Glutamatergic neuron (in vitro differentiated cells): ENCODE data around the gene ANXA7. TPM values are rescaled to one million over a fixed set of nuclear protein-coding genes. Genes with fewer than 3 reads are reported as not detected.

Experiments used
- DNase-seq: peaks from one replicate; pipeline ENCODE4 v3.0.0; 2022
- H3K27ac Mint-ChIP-seq: one replicate; pipeline ENCODE4 v1.8.0; 2020; ENCODE audit warnings: mild to moderate bottlenecking, mixed read lengths, inconsistent platforms; ENCODE audit not compliant: unreplicated experiment
- H3K27me3 Mint-ChIP-seq: one replicate; pipeline ENCODE4 v1.8.0; 2020; ENCODE audit warnings: mild to moderate bottlenecking, moderate library complexity, mixed read lengths, inconsistent platforms; ENCODE audit not compliant: unreplicated experiment
- H3K36me3 Mint-ChIP-seq: one replicate; pipeline ENCODE4 v1.8.0; 2020; ENCODE audit warnings: mild to moderate bottlenecking, mixed read lengths, inconsistent platforms; ENCODE audit not compliant: unreplicated experiment
- H3K4me1 Mint-ChIP-seq: one replicate; pipeline ENCODE4 v1.8.0; 2020; ENCODE audit warnings: mild to moderate bottlenecking, low read depth, mixed read lengths, inconsistent platforms; ENCODE audit not compliant: unreplicated experiment
- H3K4me3 Mint-ChIP-seq: one replicate; pipeline ENCODE4 v1.8.0; 2020; ENCODE audit warnings: mild to moderate bottlenecking, mixed read lengths, inconsistent platforms; ENCODE audit not compliant: unreplicated experiment
- H3K9me3 Mint-ChIP-seq: one replicate; pipeline ENCODE4 v1.8.0; 2020; ENCODE audit warnings: mild to moderate bottlenecking, moderate library complexity, mixed read lengths, inconsistent platforms; ENCODE audit not compliant: unreplicated experiment
- total RNA-seq: library from RNA; stranded (reverse); fragmentation: NEBNext Ultra II Directional; extraction: Animal tissue kit (Norgen Biotek cat#: 25700); gene quantifications from one replicate; pipeline ENCODE4 v1.2.1, GENCODE V29; 2021; ENCODE audit not compliant: unreplicated experiment
- TF ChIP-seq, protein P1 (sequence below): fragments of 200-600 bp; sonication (generic); IDR thresholded peaks from one replicate; pipeline ENCODE4 v1.5.0; 2021; ENCODE audit not compliant: partially characterized antibody, unreplicated experiment

The ANXA7 gene
- total RNA-seq, 1 donor from 2014 or later, result 35.9 TPM

DNA sequence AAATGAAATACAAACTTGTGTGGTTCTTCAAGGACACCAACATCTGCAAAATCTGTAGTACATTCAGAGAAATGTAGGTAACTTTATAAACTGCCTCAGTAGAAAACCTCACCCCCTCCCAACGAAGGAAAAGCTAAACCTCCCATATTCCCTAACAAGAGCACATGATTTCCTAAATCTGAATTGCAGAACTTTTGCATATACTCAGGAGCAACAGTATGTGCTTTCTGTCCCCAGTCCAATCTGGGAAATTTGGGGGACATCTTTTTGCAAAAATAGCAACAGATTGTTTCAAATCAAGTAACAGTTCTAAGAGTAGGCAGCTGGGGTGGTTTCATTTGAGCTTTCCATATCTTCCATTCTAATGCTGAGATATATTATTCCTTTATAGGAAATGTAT is 35.3 kb upstream of the ANXA7 start:
- no peaks in the 10 kb centered on the region for H3K36me3 Mint-ChIP-seq
- TF ChIP-seq, protein P1, sequence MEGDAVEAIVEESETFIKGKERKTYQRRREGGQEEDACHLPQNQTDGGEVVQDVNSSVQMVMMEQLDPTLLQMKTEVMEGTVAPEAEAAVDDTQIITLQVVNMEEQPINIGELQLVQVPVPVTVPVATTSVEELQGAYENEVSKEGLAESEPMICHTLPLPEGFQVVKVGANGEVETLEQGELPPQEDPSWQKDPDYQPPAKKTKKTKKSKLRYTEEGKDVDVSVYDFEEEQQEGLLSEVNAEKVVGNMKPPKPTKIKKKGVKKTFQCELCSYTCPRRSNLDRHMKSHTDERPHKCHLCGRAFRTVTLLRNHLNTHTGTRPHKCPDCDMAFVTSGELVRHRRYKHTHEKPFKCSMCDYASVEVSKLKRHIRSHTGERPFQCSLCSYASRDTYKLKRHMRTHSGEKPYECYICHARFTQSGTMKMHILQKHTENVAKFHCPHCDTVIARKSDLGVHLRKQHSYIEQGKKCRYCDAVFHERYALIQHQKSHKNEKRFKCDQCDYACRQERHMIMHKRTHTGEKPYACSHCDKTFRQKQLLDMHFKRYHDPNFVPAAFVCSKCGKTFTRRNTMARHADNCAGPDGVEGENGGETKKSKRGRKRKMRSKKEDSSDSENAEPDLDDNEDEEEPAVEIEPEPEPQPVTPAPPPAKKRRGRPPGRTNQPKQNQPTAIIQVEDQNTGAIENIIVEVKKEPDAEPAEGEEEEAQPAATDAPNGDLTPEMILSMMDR, result no peak
- no peaks in the 10 kb centered on the region for H3K27me3 Mint-ChIP-seq
- H3K4me3 Mint-ChIP-seq, result no peak overlapping the region
- no peak overlapping the region for H3K27ac Mint-ChIP-seq
- H3K9me3 Mint-ChIP-seq, result no peaks in the 10 kb centered on the region
- no peaks in the 10 kb centered on the region for H3K4me1 Mint-ChIP-seq
- no peak for DNase-seq

DNA sequence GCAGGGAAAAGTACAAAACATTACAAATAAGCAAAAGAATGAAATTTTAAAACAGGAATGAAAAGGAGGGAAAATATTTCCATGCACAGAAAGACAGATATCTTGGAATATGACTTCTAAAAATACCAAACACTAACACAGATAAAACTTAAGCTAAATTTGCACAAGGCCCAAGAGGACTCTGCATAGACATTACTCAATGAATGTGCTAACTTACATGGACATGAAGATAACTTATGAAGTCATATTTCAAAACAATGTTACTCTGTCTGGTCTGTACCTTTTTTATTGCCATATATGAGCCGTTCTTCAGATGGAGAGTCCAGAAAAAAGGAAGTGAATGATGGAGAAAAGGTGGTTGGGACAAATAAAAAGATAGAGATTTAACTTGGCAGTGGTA is 34.5 kb upstream of the ANXA7 start:
- no peaks in the 10 kb centered on the region for H3K4me1 Mint-ChIP-seq
- no peak overlapping the region for H3K27ac Mint-ChIP-seq
- H3K27me3 Mint-ChIP-seq, result no peaks in the 10 kb centered on the region
- no peak overlapping the region for H3K4me3 Mint-ChIP-seq
- no peaks in the 10 kb centered on the region for H3K36me3 Mint-ChIP-seq
- no peaks in the 10 kb centered on the region for H3K9me3 Mint-ChIP-seq
- DNase-seq, result no peak
- TF ChIP-seq, protein P1, result no peak

DNA sequence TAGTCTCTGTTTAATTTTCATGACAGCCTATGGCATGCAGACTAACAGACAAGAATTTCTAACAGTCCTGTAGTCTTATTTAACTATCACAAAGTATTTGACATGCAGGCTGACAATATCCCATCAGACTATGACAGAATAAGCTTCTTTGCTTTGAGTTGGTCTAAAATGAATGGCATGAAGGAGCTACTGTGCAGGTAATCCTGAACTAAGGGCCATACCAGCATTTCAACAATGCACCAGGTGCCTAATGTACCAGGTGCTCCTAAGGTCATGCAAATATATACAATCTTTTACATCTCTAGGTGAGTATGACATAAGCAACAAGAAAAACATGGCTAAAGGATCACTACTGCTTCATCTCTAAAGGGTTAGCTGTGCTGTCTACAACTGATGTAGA is 33.1 kb upstream of the ANXA7 start:
- no peaks in the 10 kb centered on the region for H3K27me3 Mint-ChIP-seq
- TF ChIP-seq, protein P1, result no peak
- no peak overlapping the region for H3K27ac Mint-ChIP-seq
- no peaks in the 10 kb centered on the region for H3K4me1 Mint-ChIP-seq
- no peak for DNase-seq
- no peaks in the 10 kb centered on the region for H3K9me3 Mint-ChIP-seq
- H3K36me3 Mint-ChIP-seq, result no peaks in the 10 kb centered on the region
- no peak overlapping the region for H3K4me3 Mint-ChIP-seq

DNA sequence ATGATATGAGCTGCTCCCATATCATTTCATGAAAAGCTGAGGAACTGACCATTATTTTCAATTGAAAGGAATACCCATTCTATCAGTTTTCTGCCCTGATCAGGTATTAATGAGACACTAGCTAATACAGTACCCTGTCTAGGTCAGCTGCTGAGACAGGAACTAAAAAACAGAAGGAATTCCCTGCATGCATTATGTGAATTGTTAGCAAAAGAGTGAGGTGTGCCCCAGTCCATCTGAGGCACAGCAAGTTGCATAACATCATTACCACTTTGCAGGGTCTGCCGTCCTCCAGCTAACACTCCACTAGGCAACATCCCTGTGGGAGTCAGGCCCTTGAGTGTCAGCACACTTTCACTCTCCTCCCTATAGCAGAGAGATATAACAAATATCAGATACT is 30.6 kb upstream of the ANXA7 start:
- Mint-ChIP-seq H3K27me3 (no peaks in the 10 kb centered on the region), H3K9me3 (no peaks in the 10 kb centered on the region), H3K4me3 (no peak overlapping the region), H3K27ac (no peak overlapping the region), H3K4me1 (no peaks in the 10 kb centered on the region), H3K36me3 (no peaks in the 10 kb centered on the region)
- TF ChIP-seq, protein P1, result no peak
- DNase-seq, result no peak

DNA sequence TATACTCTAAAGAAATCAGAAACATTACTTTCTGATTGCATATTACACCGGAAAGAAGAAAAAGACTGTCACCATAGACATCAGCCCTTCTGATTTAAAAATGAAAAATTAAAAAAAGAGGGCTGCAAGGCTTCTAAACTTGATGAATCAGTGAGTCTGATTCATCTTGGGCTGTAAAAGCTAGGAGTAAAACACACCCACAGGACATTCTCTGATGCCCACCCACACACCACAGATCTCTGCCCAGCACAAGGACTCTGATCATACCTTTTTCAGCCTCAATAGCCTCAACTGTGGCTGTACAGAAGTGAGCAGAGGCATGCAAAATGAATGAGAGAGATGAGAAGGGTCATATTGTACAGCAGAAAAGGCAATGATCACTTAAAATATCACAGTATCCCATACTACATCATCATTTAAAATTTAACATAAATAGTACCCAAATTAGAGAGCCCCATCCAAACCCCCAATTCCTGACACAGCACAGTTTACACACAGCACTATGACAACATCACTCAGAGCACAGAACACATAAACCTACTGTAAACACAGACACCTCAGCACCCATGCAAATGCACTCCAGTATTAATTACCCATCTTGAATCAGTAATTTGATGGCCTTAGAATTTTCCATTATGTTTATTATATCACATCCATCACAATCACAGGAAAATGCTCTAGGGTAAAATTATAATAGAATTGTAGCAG is 25.9 kb upstream of the ANXA7 start:
- H3K36me3 Mint-ChIP-seq, result no peaks in the 10 kb centered on the region
- no peak overlapping the region for H3K27ac Mint-ChIP-seq
- peaks cover 4% of the 10 kb centered on the region for H3K4me1 Mint-ChIP-seq
- no peak overlapping the region for H3K4me3 Mint-ChIP-seq
- TF ChIP-seq, protein P1, result no peak
- H3K9me3 Mint-ChIP-seq, result no peaks in the 10 kb centered on the region
- no peaks in the 10 kb centered on the region for H3K27me3 Mint-ChIP-seq
- no peak for DNase-seq
